K562 (cell line): ENCODE measurements around the gene AQR. TPM values are rescaled to one million over a fixed set of nuclear protein-coding genes. Genes with fewer than 3 reads are reported as not detected.

ENCODE experiments used
- ATAC-seq: fragments of 200-7000 bp; cut with Tn5 transposase; 3 replicates; pipeline ENCODE4 v1.9.1; 2020; ENCODE audit warnings: moderate library complexity
- BruUV-seq: library from RNA; stranded (reverse); fragments of 400-500 nt; replicated peaks from 2 replicates; lab custom pipeline; 2021; lab: Mats Ljungman, UMichigan
- CTCF ChIA-PET: fragments of 300-600 bp; formaldehyde crosslinking; extraction: SDS; loops from one replicate; lab custom pipeline; 2021; ENCODE audit warnings: low intra/inter-chr PET ratio; lab: Yijun Ruan, JAX
- POLR2A ChIA-PET: fragments of 300-600, 350-650 bp; sonication (Branson Sonifier 250); formaldehyde crosslinking; extraction: SDS; loops from one replicate; lab custom pipeline; 2021; ENCODE audit warnings: antibody characterized with exemption, inconsistent platforms; lab: Yijun Ruan, JAX
- DNase-seq, 4 experiments: peaks; one replicate each; pipeline versions ENCODE4 v3.0.0 to v3.0.0-alpha.2; 2011 to 2018; ENCODE audit warnings: low spot score in 3 of 4, mixed read lengths in 3 of 4; ENCODE audit errors: extremely low read depth in 1 of 4
- FAIRE-seq: peaks from 2 replicates; lab custom pipeline; 2011; peaks lifted over from hg19 to GRCh38; lab: Jason Lieb, UNC
- H2AFZ ChIP-seq: 2 replicates; pipeline ENCODE4 v1.6.0; 2011; ENCODE audit warnings: low read depth, low read length, control low read depth, inconsistent platforms
- H3K27ac ChIP-seq: fragments of 200-600 bp; 3 replicates; pipeline ENCODE4 v1.8.0; 2011; ENCODE audit warnings: low read depth, mild to moderate bottlenecking, control low read depth, inconsistent platforms, low read length, moderate library complexity, mixed read lengths; ENCODE audit errors: extremely low read depth
- H3K27me3 ChIP-seq, 2 experiments: fragments of 300-600 bp in 1 of 2; 2 replicates in 1 of 2; 3 replicates in 1 of 2; pipeline versions ENCODE4 v1.6.0 to v1.8.0; 2011; ENCODE audit warnings: inconsistent platforms in 2 of 2, low read length in 2 of 2, mild to moderate bottlenecking in 1 of 2, mixed read lengths in 1 of 2, moderate library complexity in 1 of 2; ENCODE audit not compliant: control insufficient read depth in 2 of 2, insufficient read depth in 2 of 2
- H3K36me3 ChIP-seq: fragments of 300-600 bp; 3 replicates; pipeline ENCODE4 v1.8.0; 2011; ENCODE audit warnings: mild to moderate bottlenecking, low read length, inconsistent platforms; ENCODE audit not compliant: control insufficient read depth, insufficient read depth
- H3K4me1 ChIP-seq, 2 experiments: fragments of 200-600 bp in 1 of 2; replicated peaks in 1 of 2; 2 replicates in 1 of 2; 3 replicates in 1 of 2; pipeline versions ENCODE4 v1.5.1 to v1.8.0; 2011; ENCODE audit warnings: inconsistent platforms in 2 of 2, low read length in 2 of 2, mild to moderate bottlenecking in 1 of 2, mixed read lengths in 1 of 2, moderate library complexity in 1 of 2; ENCODE audit not compliant: control insufficient read depth in 2 of 2, insufficient read depth in 2 of 2
- H3K4me2 ChIP-seq: 2 replicates; pipeline ENCODE4 v1.6.1; 2011; ENCODE audit warnings: low read length, control low read depth, inconsistent platforms, mixed read lengths; ENCODE audit not compliant: insufficient read depth
- H3K4me3 ChIP-seq: fragments of 200-600 bp; sonication (generic), shearing (Covaris generic); 2 replicates; pipeline ENCODE4 v1.5.1; 2016; ENCODE audit warnings: control low read depth, inconsistent platforms
- H3K79me2 ChIP-seq: fragments of 200-600 bp; 3 replicates; pipeline ENCODE4 v1.8.0; 2011; ENCODE audit warnings: low read length, inconsistent platforms; ENCODE audit not compliant: control insufficient read depth, insufficient read depth
- H3K9ac ChIP-seq, 2 experiments: 2 replicates each; pipeline versions ENCODE4 v1.6.0 to v1.6.1; 2011; ENCODE audit warnings: low read depth in 2 of 2, low read length in 2 of 2, control low read depth in 1 of 2, inconsistent platforms in 1 of 2, mild to moderate bottlenecking in 1 of 2, mixed read lengths in 1 of 2; ENCODE audit not compliant: insufficient read depth in 1 of 2
- H3K9me1 ChIP-seq: one replicate; pipeline ENCODE4 v1.6.0; 2011; ENCODE audit warnings: inconsistent platforms, mild to moderate bottlenecking, low read length, moderate library complexity; ENCODE audit not compliant: control insufficient read depth, insufficient read depth
- H3K9me3 ChIP-seq: replicated peaks from 2 replicates; pipeline ENCODE4 v1.5.1; 2011; ENCODE audit warnings: low read depth, low read length, inconsistent platforms; ENCODE audit not compliant: control insufficient read depth, insufficient read depth
- H4K20me1 ChIP-seq: replicated peaks from 2 replicates; pipeline ENCODE4 v1.6.1; 2011; ENCODE audit warnings: low read length, inconsistent platforms, mixed read lengths; ENCODE audit not compliant: control insufficient read depth, insufficient read depth
- C11orf30 ChIP-seq: fragments of 450-650 bp; IDR thresholded peaks from 2 replicates; pipeline ENCODE4 v1.6.1; 2016; ENCODE audit warnings: low read depth, mild to moderate bottlenecking
- CHD1 ChIP-seq: fragments of 200-600 bp; sonication (generic); IDR thresholded peaks from one replicate; pipeline ENCODE4 v1.6.1; 2012; ENCODE audit warnings: mild to moderate bottlenecking, moderate library complexity, low read length, inconsistent platforms
- NR4A1 ChIP-seq, 2 experiments: fragments of 250-450 bp in 1 of 2; fragments of 450-650 bp in 1 of 2; sonication (Bioruptor Pico) in 1 of 2; IDR thresholded peaks; 2 replicates each; pipeline versions ENCODE4 v1.4.0 to v1.6.1; 2016 to 2020; ENCODE audit warnings: mild to moderate bottlenecking in 2 of 2, missing compliant biosample characterization in 1 of 2, missing genetic modification characterization in 1 of 2, moderate library complexity in 1 of 2
- STAT6 ChIP-seq: sonication (generic); formaldehyde crosslinking; IDR thresholded peaks from 2 replicates; pipeline ENCODE4 v1.8.1; 2023; ENCODE audit warnings: mild to moderate bottlenecking, missing genetic modification reagents
- TAF15 ChIP-seq: fragments of 200-400 bp; formaldehyde crosslinking; IDR thresholded peaks from 2 replicates; pipeline ENCODE4 v1.6.1; 2017; ENCODE audit warnings: mild to moderate bottlenecking, low read depth, low read length, moderate library complexity
- ZNF316 ChIP-seq: fragments of 450-650 bp; IDR thresholded peaks from 2 replicates; pipeline ENCODE4 v1.6.1; 2016
- WGBS: fragments of 100-300 bp; shearing (Covaris generic); methylation state at CpG from one replicate; pipeline ENCODE4 v1.1.6; 2016; ENCODE audit warnings: low coverage, mixed read lengths; ENCODE audit not compliant: insufficient coverage; ENCODE audit errors: missing lambda C conversion rate; 5-methylcytosine and 5-hydroxymethylcytosine counted together
- in situ Hi-C: fragments of 300-500 bp; cut with MboI; formaldehyde crosslinking; loops from 4 replicates; pipeline ENCODE4 v1.15.0; 2018; ENCODE audit warnings: inconsistent platforms, mixed read lengths
- intact Hi-C: fragments of 100-400 bp; cut with micrococcal nuclease; formaldehyde crosslinking; loops from 2 replicates; pipeline ENCODE4 v1.14.2; 2022
- polyA plus RNA-seq, 8 experiments: library from polyadenylated mRNA; depleted of rRNA in 4 of 8; stranded (reverse) in 5 of 8; unstranded in 3 of 8; fragments of >200 nt; fragmentation: Nextera tagmentation in 2 of 8; fragmentation: Illumina TruSeq in 1 of 8; extraction: Ambion mirVana in 2 of 8; extraction: Trizol in 1 of 8; gene quantifications; 2 replicates each; pipeline versions ENCODE4 v1.2.1 to v1.2.3, GENCODE V29; 2011 to 2014; ENCODE audit warnings: inconsistent platforms in 1 of 8, missing spikeins in 1 of 8
- total RNA-seq, 7 experiments: library from RNA; depleted of rRNA in 6 of 7; stranded (reverse); fragments of >200 nt in 6 of 7; fragmentation: Illumina TruSeq in 2 of 7; extraction: Trizol in 2 of 7; gene quantifications; 2 replicates each; pipeline versions ENCODE4 v1.2.1 to v1.2.3, GENCODE V29; 2011 to 2021; ENCODE audit warnings: low replicate concordance in 1 of 7
- TF ChIP-seq, protein P1 (sequence below): fragments of 450-650 bp; formaldehyde crosslinking; IDR thresholded peaks from 2 replicates; pipeline ENCODE4 v1.4.0; 2020; ENCODE audit warnings: mild to moderate bottlenecking, moderate library complexity
- TF ChIP-seq, protein P2 (sequence below), 3 experiments: IDR thresholded peaks in 2 of 3; conservative IDR thresholded peaks in 1 of 3; 2 replicates each; pipeline ENCODE4 v1.5.1; 2011 to 2012; ENCODE audit warnings: low read length in 3 of 3, mild to moderate bottlenecking in 3 of 3, control low read depth in 2 of 3, improper control_type of control experiment in 1 of 3, inconsistent platforms in 1 of 3, low read depth in 1 of 3, mixed read lengths in 1 of 3, moderate library complexity in 1 of 3; ENCODE audit not compliant: insufficient read depth in 2 of 3

AQR gene
- total and polyA plus RNA-seq, 9 of the 15 experiments (the other 6 are each of a cell fraction or from before 2014, with no cell fraction given): 22.0 to 62.9 (median 39.3) TPM

DNA sequence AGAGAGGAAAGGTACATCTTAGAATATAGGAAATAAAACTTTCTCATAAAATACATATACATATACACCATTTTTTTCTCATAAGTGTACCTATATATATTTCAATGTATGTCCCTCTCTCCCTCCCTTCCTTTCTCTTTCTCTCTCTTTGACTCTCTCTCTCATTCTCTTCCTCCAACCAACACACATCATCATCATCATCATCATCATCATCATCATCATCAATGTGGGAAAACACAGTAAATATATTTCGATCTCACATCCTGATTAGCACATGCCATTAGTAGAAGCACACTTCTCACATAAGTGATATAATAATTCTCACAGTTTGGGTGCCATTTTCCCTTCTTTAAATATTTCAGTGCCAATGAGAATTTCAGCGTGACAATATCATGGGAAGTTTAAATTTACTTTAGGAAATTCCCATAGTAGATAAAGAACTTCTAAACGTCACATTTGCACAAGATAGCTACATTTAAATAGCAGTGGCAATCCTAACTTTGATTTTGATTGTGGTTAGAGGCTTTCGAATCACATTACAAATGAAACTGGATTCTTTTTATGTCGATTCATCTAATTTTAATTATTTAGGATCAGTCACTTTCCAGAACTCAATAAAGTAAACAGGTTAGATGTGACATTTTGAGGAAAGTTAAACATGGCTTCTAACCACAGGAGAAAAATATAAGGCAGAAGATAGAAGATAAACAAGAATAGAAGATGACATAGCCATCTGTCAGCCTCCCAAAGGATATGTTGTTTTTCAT is 141.2 kb downstream of the AQR start:
- no peaks in the 10 kb centered on the region for H3K79me2 ChIP-seq
- 3% methylated on average over 5 of the region's 5 CpGs for WGBS
- no peaks in the 10 kb centered on the region for H3K9me1 ChIP-seq
- no peaks in the 10 kb centered on the region for H3K9me3 ChIP-seq
- intact Hi-C loops: no loop called here
- no TSS peak for BruUV-seq
- H2AFZ ChIP-seq: no peak overlapping the region
- DNase-seq: no peak
- H3K27me3 ChIP-seq: no peaks in the 10 kb centered on the region
- POLR2A ChIA-PET: no interaction called here
- TF ChIP-seq TAF15 (no peak), ZNF316 (peak; percentile 65), C11orf30 (peak; percentile 50; the same call in 1 of the 2 replicates)
- TF ChIP-seq, all 486 proteins: peak for 2
- FAIRE-seq: no peak
- in situ Hi-C loops: no loop called here
- no peak for ATAC-seq
- Histone ChIP-seq H3K4me3 (no peak overlapping the region), H3K27ac (no peak overlapping the region), H3K4me2 (no peak overlapping the region), H3K9ac (no peak overlapping the region), H3K36me3 (no peaks in the 10 kb centered on the region), H3K4me1 (no peaks in the 10 kb centered on the region; a peak in 1 of 5 replicates), H4K20me1 (no peaks in the 10 kb centered on the region)
- CTCF ChIA-PET: no interaction called here

- H3K9ac ChIP-seq: no peak overlapping the region
- POLR2A ChIA-PET: no interaction called here
- CTCF ChIA-PET: no interaction called here
- BruUV-seq: no TSS peak
- H3K27me3 ChIP-seq: no peaks in the 10 kb centered on the region
- no peaks in the 10 kb centered on the region for H3K36me3 ChIP-seq
- no peak overlapping the region for H3K27ac ChIP-seq
- H3K4me3 ChIP-seq: no peak overlapping the region
- H3K9me1 ChIP-seq: no peaks in the 10 kb centered on the region
- no peak overlapping the region for H3K4me2 ChIP-seq
- ATAC-seq (peak; percentile 49; the same call in 1 of the 3 replicates), FAIRE-seq (peak; percentile 65), DNase-seq (no peak)
- H3K4me1 ChIP-seq: peaks cover 0 to 3% of the 10 kb centered on the region in 2 experiments; a peak in 2 of 5 replicates
- no peaks in the 10 kb centered on the region for H3K9me3 ChIP-seq
- in situ Hi-C loops (no loop called here), intact Hi-C loops (no loop called here)
- WGBS: 24% methylated on average over 3 of the region's 3 CpGs
- no peak overlapping the region for H2AFZ ChIP-seq
- no peaks in the 10 kb centered on the region for H4K20me1 ChIP-seq
- no peaks in the 10 kb centered on the region for H3K79me2 ChIP-seq
- TF ChIP-seq, protein P1, sequence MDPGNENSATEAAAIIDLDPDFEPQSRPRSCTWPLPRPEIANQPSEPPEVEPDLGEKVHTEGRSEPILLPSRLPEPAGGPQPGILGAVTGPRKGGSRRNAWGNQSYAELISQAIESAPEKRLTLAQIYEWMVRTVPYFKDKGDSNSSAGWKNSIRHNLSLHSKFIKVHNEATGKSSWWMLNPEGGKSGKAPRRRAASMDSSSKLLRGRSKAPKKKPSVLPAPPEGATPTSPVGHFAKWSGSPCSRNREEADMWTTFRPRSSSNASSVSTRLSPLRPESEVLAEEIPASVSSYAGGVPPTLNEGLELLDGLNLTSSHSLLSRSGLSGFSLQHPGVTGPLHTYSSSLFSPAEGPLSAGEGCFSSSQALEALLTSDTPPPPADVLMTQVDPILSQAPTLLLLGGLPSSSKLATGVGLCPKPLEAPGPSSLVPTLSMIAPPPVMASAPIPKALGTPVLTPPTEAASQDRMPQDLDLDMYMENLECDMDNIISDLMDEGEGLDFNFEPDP (CRISPR knock-in tag): no peak
- no peak for TF ChIP-seq CHD1
- TF ChIP-seq, protein P2, sequence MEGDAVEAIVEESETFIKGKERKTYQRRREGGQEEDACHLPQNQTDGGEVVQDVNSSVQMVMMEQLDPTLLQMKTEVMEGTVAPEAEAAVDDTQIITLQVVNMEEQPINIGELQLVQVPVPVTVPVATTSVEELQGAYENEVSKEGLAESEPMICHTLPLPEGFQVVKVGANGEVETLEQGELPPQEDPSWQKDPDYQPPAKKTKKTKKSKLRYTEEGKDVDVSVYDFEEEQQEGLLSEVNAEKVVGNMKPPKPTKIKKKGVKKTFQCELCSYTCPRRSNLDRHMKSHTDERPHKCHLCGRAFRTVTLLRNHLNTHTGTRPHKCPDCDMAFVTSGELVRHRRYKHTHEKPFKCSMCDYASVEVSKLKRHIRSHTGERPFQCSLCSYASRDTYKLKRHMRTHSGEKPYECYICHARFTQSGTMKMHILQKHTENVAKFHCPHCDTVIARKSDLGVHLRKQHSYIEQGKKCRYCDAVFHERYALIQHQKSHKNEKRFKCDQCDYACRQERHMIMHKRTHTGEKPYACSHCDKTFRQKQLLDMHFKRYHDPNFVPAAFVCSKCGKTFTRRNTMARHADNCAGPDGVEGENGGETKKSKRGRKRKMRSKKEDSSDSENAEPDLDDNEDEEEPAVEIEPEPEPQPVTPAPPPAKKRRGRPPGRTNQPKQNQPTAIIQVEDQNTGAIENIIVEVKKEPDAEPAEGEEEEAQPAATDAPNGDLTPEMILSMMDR (IDR thresholded peaks at IDR 0.05 in 2 of 3, conservative IDR thresholded peaks at IDR 0.05 in 1 of 3; ENCODE audit: insufficient read depth in 2 of 3, low read depth in 1 of 3, low read length in 3 of 3): peak in 1 of 3 experiments; percentile 7; a peak in 1 of 6 replicates
- no peak for TF ChIP-seq NR4A1 (CRISPR knock-in tag; IDR thresholded peaks at IDR 0.05)
- TF ChIP-seq NR4A1 (tag; IDR thresholded peaks at IDR 0.05): no peak
- TF ChIP-seq STAT6 (CRISPR knock-in tag): no peak
These were observed 147.7 kb downstream of the AQR start for GRCh38 chr15:34821831-34822230.
